GM12874 (cell line): ENCODE results near the gene TUBA1A.

Source experiments
- TF ChIP-seq, protein P1 (sequence below): IDR thresholded peaks from 2 replicates; pipeline ENCODE4 v1.5.1; 2011; ENCODE audit warnings: low read depth, mild to moderate bottlenecking, control low read depth, low read length, moderate library complexity; ENCODE audit not compliant: insufficient read depth

The TUBA1A gene

DNA sequence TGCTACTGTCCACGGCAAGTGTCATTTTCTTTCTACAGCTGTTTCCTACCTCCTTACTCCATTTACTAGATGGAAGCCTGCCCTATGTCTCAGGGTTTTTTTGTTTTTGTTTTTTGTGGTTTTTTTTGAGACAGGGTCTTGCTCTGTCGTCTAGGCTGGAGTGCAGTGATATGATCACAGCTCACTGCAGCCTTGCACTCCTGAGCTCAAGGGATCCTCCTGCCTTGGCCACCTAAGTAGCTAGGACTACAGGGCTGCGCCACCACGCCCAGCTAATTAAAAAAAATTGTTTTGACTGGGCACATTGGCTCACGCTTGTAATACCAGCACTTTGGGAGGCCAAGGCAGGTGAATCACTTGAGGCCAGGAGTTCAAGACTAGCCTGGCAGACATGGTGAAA is 14.7 kb downstream of the TUBA1A start:
- TF ChIP-seq, protein P1, sequence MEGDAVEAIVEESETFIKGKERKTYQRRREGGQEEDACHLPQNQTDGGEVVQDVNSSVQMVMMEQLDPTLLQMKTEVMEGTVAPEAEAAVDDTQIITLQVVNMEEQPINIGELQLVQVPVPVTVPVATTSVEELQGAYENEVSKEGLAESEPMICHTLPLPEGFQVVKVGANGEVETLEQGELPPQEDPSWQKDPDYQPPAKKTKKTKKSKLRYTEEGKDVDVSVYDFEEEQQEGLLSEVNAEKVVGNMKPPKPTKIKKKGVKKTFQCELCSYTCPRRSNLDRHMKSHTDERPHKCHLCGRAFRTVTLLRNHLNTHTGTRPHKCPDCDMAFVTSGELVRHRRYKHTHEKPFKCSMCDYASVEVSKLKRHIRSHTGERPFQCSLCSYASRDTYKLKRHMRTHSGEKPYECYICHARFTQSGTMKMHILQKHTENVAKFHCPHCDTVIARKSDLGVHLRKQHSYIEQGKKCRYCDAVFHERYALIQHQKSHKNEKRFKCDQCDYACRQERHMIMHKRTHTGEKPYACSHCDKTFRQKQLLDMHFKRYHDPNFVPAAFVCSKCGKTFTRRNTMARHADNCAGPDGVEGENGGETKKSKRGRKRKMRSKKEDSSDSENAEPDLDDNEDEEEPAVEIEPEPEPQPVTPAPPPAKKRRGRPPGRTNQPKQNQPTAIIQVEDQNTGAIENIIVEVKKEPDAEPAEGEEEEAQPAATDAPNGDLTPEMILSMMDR: no peak

DNA sequence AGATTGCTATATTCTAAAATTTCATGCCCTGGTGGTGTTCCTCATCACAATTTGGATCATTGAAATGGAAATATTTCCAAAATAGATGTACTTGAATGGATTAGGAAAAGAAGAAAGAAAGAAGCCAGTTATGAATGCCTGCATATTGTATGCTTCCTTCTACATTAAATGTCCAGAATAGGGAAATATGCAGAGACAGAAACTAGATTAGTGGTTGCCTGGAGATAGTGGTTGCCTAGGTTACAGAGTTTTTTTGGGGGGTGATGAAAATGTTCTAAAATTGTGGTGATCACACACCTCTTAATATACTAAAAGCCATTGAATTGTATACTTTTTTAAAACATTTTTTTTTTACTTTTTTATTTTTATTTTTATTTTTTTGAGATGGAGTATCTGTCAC is 18.0 kb downstream of the TUBA1A start:
- TF ChIP-seq, protein P1: no peak

DNA sequence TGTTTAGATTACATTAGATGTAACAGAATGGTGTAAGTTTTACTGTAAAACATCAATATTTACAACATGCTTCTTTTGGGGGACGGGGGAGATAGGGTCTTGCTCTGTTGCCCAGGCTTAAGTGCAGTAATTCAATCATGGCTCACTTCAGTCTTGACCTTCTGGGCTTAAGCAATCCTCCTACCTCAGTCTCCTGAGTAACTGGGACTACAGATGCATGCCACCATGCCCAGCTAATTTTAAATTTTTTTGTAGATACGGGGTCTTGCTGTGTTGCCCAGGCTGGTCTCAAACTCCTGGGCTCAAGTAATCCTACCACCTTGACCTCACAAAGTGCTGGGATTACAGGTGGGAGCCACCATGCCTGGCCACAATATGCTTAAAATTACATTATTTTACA is 23.8 kb downstream of the TUBA1A start:
- TF ChIP-seq, protein P1: no peak

DNA sequence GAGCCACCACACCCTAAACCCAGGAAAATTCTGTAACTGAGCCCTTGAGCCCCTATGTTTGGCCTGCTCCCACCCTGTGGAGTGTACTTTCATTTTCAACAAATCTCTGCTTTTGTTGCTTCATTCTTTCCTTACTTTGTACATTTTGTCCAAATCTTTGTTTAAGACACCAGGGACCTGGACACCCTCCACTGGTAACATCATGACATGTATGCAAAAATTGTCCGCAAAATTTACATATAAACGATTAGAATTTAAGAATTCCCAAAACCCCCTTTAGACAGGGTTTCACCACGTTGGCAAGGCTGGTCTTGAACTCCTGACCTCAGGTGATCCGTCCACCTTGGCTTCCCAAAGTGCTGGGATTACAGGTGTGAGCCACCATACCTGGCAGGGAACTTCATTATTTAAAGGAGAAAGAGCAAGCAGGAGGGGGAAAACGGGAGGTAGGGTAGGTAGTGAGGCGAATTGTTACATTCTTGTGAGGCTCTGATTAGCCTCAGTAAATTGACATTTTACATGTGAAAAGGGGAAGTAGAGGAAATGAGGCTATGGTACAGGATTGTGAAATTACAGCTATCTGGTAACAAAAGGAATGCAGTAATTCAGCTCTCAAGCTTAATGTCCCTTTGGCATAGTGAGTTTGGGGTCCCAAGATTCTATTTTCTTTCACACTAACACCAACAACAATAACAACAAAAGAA is 27.6 kb downstream of the TUBA1A start:
- TF ChIP-seq, protein P1: no peak

DNA sequence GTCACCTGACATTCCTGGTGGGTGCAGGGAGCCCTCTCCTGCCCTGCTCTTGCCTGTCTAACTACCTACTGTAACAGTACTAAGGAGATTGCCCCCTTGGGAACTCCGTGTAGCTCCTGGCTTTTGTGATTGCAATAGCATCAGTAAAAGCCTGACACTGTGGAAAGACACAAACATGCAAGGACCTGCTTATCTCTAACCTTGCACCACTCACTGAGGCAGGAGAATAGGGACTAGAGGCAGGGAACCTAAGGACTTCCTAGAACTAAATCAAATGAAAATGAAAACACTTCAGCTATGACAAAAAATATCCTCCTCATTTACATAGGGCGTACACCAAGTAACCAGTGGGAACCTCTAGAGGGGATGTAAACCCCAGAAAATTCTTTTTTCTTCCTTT is 28.5 kb downstream of the TUBA1A start:
- TF ChIP-seq, protein P1: no peak

DNA sequence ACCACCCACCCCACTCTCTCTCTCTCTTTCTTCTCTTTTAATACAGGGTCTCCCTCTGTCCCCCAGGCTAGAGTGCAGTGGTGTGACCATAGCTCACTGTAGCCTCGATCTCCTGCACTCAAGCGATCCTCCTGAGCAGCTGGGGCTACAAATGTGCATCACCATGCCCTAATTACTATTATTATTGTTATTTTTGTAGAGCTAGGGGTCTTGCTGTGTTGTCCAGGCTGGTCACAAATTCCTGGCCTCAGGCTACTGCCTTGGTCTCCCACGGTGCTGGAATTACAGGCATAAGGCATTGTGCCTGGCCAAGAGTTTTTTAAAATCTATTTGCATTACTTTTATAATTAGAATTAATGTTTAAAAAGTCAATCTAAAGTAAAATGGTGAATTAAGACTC is 34.7 kb downstream of the TUBA1A start:
- TF ChIP-seq, protein P1: no peak

DNA sequence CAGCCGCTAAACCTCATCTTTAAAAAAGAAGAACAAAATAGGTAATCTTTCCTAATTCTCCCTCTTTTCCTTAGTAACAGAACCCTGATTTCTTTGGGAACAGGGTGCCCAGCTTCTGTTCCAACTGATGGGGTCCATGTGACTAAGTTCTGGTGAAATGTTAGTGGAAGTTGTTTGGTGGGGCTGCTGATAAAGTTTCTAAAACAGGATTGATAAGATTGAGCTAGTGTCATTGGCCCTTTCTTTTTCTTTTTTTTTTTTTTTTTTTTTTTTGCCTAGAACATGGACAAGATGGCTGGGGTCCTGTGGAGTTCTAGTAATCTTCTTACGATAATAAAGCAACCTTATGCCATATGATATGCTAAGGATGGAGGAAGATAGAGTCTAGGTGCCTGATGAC is 41.5 kb downstream of the TUBA1A start:
- TF ChIP-seq, protein P1: no peak
